SK-N-SH treated with all-trans-retinoic acid at 6 μM for 48 hours (cell line): ENCODE results near the gene ALAS1.

Source experiments
- ARNTL ChIP-seq: fragments of 450-650 bp; formaldehyde crosslinking; IDR thresholded peaks from 2 replicates; pipeline ENCODE4 v1.5.0; 2020; ENCODE audit warnings: low read depth, mild to moderate bottlenecking, moderate library complexity, borderline replicate concordance
- BACH2 ChIP-seq: fragments of 250-450 bp; sonication (Bioruptor Pico); IDR thresholded peaks from 2 replicates; pipeline ENCODE4 v1.9.0; 2021; ENCODE audit warnings: mild to moderate bottlenecking, borderline replicate concordance
- CSRNP3 ChIP-seq: fragments of 250-450 bp; sonication (Bioruptor Pico); IDR thresholded peaks from 2 replicates; pipeline ENCODE4 v1.5.1; 2021; ENCODE audit warnings: mild to moderate bottlenecking, moderate library complexity
- GLIS3 ChIP-seq: fragments of 250-450 bp; sonication (Bioruptor Pico); IDR thresholded peaks from 2 replicates; pipeline ENCODE4 v1.5.0; 2020; ENCODE audit warnings: mild to moderate bottlenecking, moderate library complexity
- PPARA ChIP-seq: fragments of 250-450 bp; sonication (Bioruptor Pico); IDR thresholded peaks from 2 replicates; pipeline ENCODE4 v1.5.0; 2020; ENCODE audit warnings: mild to moderate bottlenecking, borderline replicate concordance
- TCF4 ChIP-seq: fragments of 250-450 bp; sonication (Bioruptor Pico); IDR thresholded peaks from 2 replicates; pipeline ENCODE4 v1.8.0; 2021; ENCODE audit warnings: mild to moderate bottlenecking, moderate library complexity, borderline replicate concordance
- TOX ChIP-seq: fragments of 250-450 bp; sonication (Bioruptor Pico); IDR thresholded peaks from 2 replicates; pipeline ENCODE4 v1.8.0; 2021; ENCODE audit warnings: mild to moderate bottlenecking, moderate library complexity, borderline replicate concordance
- TSHZ2 ChIP-seq: fragments of 250-450 bp; sonication (Bioruptor Pico); IDR thresholded peaks from 2 replicates; pipeline ENCODE4 v1.5.0; 2020; ENCODE audit warnings: mild to moderate bottlenecking, moderate library complexity
- ZC3H10 ChIP-seq: fragments of 250-450 bp; sonication (Bioruptor Pico); IDR thresholded peaks from 2 replicates; pipeline ENCODE4 v1.5.1; 2021; ENCODE audit warnings: mild to moderate bottlenecking, moderate library complexity
- ZFP3 ChIP-seq: fragments of 250-450 bp; sonication (Bioruptor Pico); IDR thresholded peaks from 2 replicates; pipeline ENCODE4 v1.5.0; 2020; ENCODE audit warnings: mild to moderate bottlenecking, moderate library complexity
- ZFP30 ChIP-seq: fragments of 450-650 bp; formaldehyde crosslinking; IDR thresholded peaks from 2 replicates; pipeline ENCODE4 v1.5.0; 2022; ENCODE audit warnings: mild to moderate bottlenecking, moderate library complexity
- ZNF70 ChIP-seq: fragments of 450-650 bp; formaldehyde crosslinking; IDR thresholded peaks from 2 replicates; pipeline ENCODE4 v1.5.0; 2020; ENCODE audit warnings: mild to moderate bottlenecking, moderate library complexity
- TF ChIP-seq, protein P1 (sequence below): fragments of 250-450 bp; sonication (Bioruptor Pico); IDR thresholded peaks from 2 replicates; pipeline ENCODE4 v1.8.0; 2021; ENCODE audit warnings: low read depth, mild to moderate bottlenecking, moderate library complexity, borderline replicate concordance
- TF ChIP-seq, protein P2 (sequence below): fragments of 250-450 bp; sonication (Bioruptor Pico); IDR thresholded peaks from 2 replicates; pipeline ENCODE4 v1.8.0; 2020; ENCODE audit warnings: mild to moderate bottlenecking, moderate library complexity, borderline replicate concordance

- no peak for TF ChIP-seq TCF4 (CRISPR knock-in tag)
- TF ChIP-seq, protein P1, sequence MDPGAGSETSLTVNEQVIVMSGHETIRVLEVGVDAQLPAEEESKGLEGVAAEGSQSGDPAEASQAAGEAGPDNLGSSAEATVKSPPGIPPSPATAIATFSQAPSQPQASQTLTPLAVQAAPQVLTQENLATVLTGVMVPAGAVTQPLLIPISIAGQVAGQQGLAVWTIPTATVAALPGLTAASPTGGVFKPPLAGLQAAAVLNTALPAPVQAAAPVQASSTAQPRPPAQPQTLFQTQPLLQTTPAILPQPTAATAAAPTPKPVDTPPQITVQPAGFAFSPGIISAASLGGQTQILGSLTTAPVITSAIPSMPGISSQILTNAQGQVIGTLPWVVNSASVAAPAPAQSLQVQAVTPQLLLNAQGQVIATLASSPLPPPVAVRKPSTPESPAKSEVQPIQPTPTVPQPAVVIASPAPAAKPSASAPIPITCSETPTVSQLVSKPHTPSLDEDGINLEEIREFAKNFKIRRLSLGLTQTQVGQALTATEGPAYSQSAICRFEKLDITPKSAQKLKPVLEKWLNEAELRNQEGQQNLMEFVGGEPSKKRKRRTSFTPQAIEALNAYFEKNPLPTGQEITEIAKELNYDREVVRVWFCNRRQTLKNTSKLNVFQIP (CRISPR knock-in tag): no peak
- TF ChIP-seq CSRNP3 (CRISPR knock-in tag): no peak
- no peak for TF ChIP-seq PPARA (CRISPR knock-in tag)
- no peak for TF ChIP-seq GLIS3 (CRISPR knock-in tag)
- TF ChIP-seq, protein P2, sequence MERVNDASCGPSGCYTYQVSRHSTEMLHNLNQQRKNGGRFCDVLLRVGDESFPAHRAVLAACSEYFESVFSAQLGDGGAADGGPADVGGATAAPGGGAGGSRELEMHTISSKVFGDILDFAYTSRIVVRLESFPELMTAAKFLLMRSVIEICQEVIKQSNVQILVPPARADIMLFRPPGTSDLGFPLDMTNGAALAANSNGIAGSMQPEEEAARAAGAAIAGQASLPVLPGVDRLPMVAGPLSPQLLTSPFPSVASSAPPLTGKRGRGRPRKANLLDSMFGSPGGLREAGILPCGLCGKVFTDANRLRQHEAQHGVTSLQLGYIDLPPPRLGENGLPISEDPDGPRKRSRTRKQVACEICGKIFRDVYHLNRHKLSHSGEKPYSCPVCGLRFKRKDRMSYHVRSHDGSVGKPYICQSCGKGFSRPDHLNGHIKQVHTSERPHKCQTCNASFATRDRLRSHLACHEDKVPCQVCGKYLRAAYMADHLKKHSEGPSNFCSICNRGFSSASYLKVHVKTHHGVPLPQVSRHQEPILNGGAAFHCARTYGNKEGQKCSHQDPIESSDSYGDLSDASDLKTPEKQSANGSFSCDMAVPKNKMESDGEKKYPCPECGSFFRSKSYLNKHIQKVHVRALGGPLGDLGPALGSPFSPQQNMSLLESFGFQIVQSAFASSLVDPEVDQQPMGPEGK (CRISPR knock-in tag): no peak
- TF ChIP-seq BACH2 (CRISPR knock-in tag): no peak
- TF ChIP-seq ZFP3 (CRISPR knock-in tag): no peak
- no peak for TF ChIP-seq ZNF70 (CRISPR knock-in tag)
- no peak for TF ChIP-seq ARNTL
- TF ChIP-seq ZFP30: no peak
- TF ChIP-seq TSHZ2: no peak
- no peak for TF ChIP-seq ZC3H10 (CRISPR knock-in tag)
- TF ChIP-seq TOX (CRISPR knock-in tag): no peak
Measured at GRCh38 chr3:52171514-52172261, 26.3 kb upstream of the ALAS1 start.
